Cardiac fibroblast (primary cell): ENCODE data around the gene SDC3.

Experiments used
- DNase-seq, 2 donors: peaks; one replicate each; pipeline versions ENCODE4 v3.0.0 to v3.0.0-alpha.2; 2010; ENCODE audit warnings: low read depth in 2 of 2
- H3K4me3 ChIP-seq, 2 donors: replicated peaks in 1 of 2; 1 replicate in 1 of 2; 2 replicates in 1 of 2; pipeline ENCODE4 v1.5.1; 2011; ENCODE audit warnings: low read depth in 2 of 2, low read length in 2 of 2, mild to moderate bottlenecking in 2 of 2, moderate library complexity in 1 of 2
- CTCF ChIP-seq: IDR thresholded peaks from one replicate; pipeline ENCODE4 v1.5.1; 2011; ENCODE audit warnings: low read depth, mild to moderate bottlenecking, low read length, inconsistent platforms

Gene SDC3

DNA sequence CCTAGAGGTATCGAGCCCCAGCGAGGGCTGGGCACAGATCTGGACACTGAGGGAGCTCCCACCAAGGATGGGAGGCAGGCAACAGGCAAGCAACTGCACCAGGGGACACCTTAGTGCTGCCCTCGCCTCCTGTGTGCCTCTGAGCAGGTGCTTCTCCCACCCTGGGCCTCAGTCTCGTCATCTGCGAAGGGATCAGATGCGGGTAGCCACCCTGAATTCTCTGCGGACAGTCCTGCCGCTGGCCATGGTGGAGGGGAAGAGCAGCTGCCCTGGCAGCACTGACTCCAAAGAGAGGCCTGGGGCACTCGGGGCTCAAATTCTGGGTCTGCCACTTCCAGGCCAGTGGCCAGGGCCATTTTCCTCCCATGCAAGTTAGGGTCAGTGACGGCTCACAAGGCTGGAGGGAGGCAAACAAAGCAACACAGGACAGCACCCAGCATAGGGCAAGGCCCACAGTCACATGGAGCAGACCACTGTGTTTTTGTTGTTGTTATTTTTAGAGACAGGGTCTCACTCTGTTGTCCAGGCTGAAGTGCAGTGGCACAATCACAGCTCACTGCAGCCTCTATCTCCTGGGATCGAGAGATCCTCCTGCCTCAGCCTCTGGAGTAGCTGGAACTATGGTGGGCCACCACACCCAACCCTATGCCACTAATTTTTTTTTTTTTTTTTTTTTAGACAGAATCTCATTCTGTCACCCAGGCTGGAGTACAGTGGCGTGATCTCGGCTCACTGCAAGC, 7.1 kb upstream of the SDC3 start:
- no peak for DNase-seq
- no peak for TF ChIP-seq CTCF
- no peak overlapping the region for H3K4me3 ChIP-seq

- no peak for DNase-seq
- H3K4me3 ChIP-seq = no peak overlapping the region
- TF ChIP-seq CTCF = no peak
Measured at GRCh38 chr1:30914931-30915330, 6.4 kb upstream of the SDC3 start.

DNA sequence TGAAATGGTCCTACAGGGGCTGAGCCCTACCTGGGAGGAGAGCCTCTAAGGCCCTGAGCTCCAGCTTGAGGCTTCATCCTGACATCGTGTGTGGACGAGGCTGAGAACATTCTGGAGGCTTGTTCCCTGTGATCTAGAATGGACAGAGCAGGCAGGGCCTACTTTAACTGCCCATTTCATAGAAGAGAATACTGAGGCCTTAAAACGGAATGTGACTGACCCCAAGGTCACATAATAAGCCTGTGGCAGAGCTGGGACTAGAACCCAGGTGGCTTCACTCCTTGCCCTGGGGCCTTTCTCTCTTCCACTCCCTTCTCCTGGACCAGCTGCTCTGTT, 6.0 kb upstream of the SDC3 start:
- DNase-seq = no peak
- H3K4me3 ChIP-seq = no peak overlapping the region
- TF ChIP-seq CTCF = no peak

DNA sequence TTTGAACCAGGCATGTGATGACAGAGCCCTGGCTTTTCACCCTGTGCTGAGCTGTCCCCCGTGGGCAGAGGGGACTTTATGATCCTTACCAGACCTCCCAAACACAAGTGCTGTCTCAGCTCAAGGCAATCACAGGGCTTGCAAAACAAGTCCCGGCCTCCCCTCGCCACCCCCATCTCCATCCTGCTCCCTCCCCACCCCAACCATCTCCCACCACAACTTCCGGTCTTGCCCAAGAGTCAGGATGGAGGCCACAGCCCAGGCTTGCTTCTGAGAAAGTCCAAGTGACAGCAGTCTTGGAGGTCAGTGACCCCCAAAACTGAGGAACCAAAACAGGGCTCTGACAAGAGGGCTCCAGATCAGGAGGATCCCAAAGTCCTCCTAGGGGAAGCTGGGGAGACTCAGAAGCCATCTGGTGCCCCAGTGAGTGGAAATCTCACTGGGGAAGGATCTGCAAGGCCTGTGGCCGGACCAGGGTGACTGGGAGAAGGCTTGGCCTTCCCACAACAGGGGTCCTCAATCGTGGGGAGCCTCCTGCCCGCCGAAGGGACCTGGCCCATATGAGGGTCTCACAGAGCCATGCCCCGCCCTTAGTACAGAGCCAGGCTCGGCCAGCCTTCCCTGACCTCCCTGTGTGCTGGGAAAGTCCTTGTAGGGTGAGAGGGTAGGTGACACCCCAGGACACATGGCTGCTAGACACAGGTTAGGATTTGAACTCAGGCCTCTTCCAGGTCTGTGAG, 4.5 kb upstream of the SDC3 start:
- peak in 1 of 2 donors; percentile 69 for DNase-seq
- H3K4me3 ChIP-seq = no peak overlapping the region
- TF ChIP-seq CTCF = no peak

DNA sequence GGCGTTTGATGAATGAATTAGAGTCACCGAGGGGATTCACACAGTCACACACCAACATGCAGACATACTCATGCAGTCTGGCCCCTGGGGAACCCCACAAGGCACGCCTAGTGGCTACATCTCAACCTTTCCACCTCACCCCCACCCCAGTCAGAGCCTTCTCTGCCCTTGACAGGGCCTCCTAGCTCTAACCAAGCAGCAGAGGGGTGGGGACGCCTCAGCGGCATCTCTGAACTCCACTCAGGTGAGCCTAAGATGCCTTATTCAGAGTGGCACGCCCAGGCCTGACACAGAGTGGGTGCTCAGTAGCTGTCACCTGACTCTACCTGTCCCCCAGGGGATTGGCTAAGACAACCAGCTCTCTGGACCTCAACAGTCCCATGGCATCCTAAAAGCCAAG, 3.7 kb upstream of the SDC3 start:
- H3K4me3 ChIP-seq = no peak overlapping the region
- no peak for DNase-seq
- TF ChIP-seq CTCF = no peak

- H3K4me3 ChIP-seq = no peak overlapping the region
- TF ChIP-seq CTCF = peak; percentile 85
- peak; percentile 84 to 91 for DNase-seq
Measured at GRCh38 chr1:30911059-30911954, 2.7 kb upstream of the SDC3 start.
